GM12878 (cell line): ENCODE results near the gene PPP3CB. TPM values are rescaled to one million over a fixed set of nuclear protein-coding genes. Genes with fewer than 3 reads are reported as not detected.

Experiments used
- ATAC-seq: fragments of 200-7000 bp; cut with Tn5 transposase; 3 replicates; pipeline ENCODE4 v1.9.1; 2020; ENCODE audit warnings: mild to moderate bottlenecking, moderate library complexity
- BruUV-seq: library from RNA; stranded (reverse); fragments of 400-500 nt; replicated peaks from 2 replicates; lab custom pipeline; 2021; lab: Mats Ljungman, UMichigan
- CTCF ChIA-PET: fragments of 300-600 bp; sonication (Branson Sonifier 250); formaldehyde crosslinking; extraction: SDS; loops from one replicate; lab custom pipeline; 2021; ENCODE audit warnings: inconsistent platforms; lab: Yijun Ruan, JAX
- POLR2A ChIA-PET: fragments of 350-600 bp; formaldehyde crosslinking; extraction: SDS; loops from one replicate; lab custom pipeline; 2021; ENCODE audit warnings: inconsistent platforms; lab: Charles Lee
- RAD21 ChIA-PET: fragments of 300-600 bp; sonication (Branson Sonifier 250); formaldehyde crosslinking; loops from one replicate; lab custom pipeline; 2023; ENCODE audit warnings: antibody characterized with exemption; ENCODE audit not compliant: unreplicated experiment; lab: Charles Lee
- SMC1A ChIA-PET: fragments of 300-600 bp; sonication (Branson Sonifier 250); formaldehyde crosslinking; loops from one replicate; lab custom pipeline; 2023; ENCODE audit not compliant: unreplicated experiment, uncharacterized antibody; lab: Charles Lee
- DNase-seq: peaks from one replicate; pipeline ENCODE4 v3.0.0-alpha.2; 2011; ENCODE audit warnings: low read depth, low spot score
- FAIRE-seq: peaks from 3 replicates; lab custom pipeline; 2011; peaks lifted over from hg19 to GRCh38; lab: Jason Lieb, UNC
- H2AFZ ChIP-seq: 2 replicates; pipeline ENCODE4 v1.6.0; 2011; ENCODE audit warnings: low read depth, low read length, control low read depth; ENCODE audit not compliant: control insufficient read depth
- H3K27ac ChIP-seq: 2 replicates; pipeline ENCODE4 v1.5.1; 2011; ENCODE audit warnings: control low read depth; ENCODE audit not compliant: control insufficient read depth, insufficient read depth
- H3K27me3 ChIP-seq, 2 experiments: replicated peaks in 1 of 2; 2 replicates each; pipeline versions ENCODE4 v1.6.0 to v1.6.1; 2011; ENCODE audit warnings: low read length in 1 of 2; ENCODE audit not compliant: control insufficient read depth in 2 of 2, insufficient read depth in 2 of 2
- H3K36me3 ChIP-seq, 2 experiments: 2 replicates each; pipeline ENCODE4 v1.5.1; 2011; ENCODE audit warnings: low read length in 1 of 2; ENCODE audit not compliant: control insufficient read depth in 2 of 2, insufficient read depth in 2 of 2
- H3K4me1 ChIP-seq: 2 replicates; pipeline ENCODE4 v1.6.1; 2011; ENCODE audit warnings: mild to moderate bottlenecking, low read length, moderate library complexity, mixed read lengths; ENCODE audit not compliant: control insufficient read depth, insufficient read depth
- H3K4me2 ChIP-seq: 2 replicates; pipeline ENCODE4 v1.6.0; 2011; ENCODE audit warnings: control low read depth; ENCODE audit not compliant: control insufficient read depth, insufficient read depth
- H3K4me3 ChIP-seq: fragments of 200-600 bp; sonication (generic); 2 replicates; pipeline ENCODE4 v1.5.1; 2016
- H3K79me2 ChIP-seq: 2 replicates; pipeline ENCODE4 v1.6.0; 2011; ENCODE audit warnings: low read length; ENCODE audit not compliant: control insufficient read depth, insufficient read depth
- H3K9ac ChIP-seq: 2 replicates; pipeline ENCODE4 v1.8.0; 2011; ENCODE audit warnings: low read length, control low read depth, mixed read lengths; ENCODE audit not compliant: control insufficient read depth, insufficient read depth
- H3K9me3 ChIP-seq: replicated peaks from 3 replicates; pipeline ENCODE4 v1.5.1; 2011; ENCODE audit warnings: mild to moderate bottlenecking, low read length; ENCODE audit not compliant: control insufficient read depth, insufficient read depth
- H4K20me1 ChIP-seq: 2 replicates; pipeline ENCODE4 v1.6.0; 2011; ENCODE audit not compliant: control insufficient read depth, insufficient read depth
- CHD2 ChIP-seq: IDR thresholded peaks from 2 replicates; pipeline ENCODE4 v1.6.1; 2011; ENCODE audit warnings: low read depth, low read length, improper control_type of control experiment, borderline replicate concordance
- EGR1 ChIP-seq, 2 experiments: IDR thresholded peaks; 1 replicate in 1 of 2; 2 replicates in 1 of 2; pipeline ENCODE4 v1.6.1; 2011 to 2012; ENCODE audit warnings: low read depth in 2 of 2, low read length in 2 of 2, borderline replicate concordance in 1 of 2, mild to moderate bottlenecking in 1 of 2, moderate library complexity in 1 of 2
- EP300 ChIP-seq, 2 experiments: fragments of 150-350 bp in 1 of 2; IDR thresholded peaks; 2 replicates each; pipeline ENCODE4 v1.6.1; 2011 to 2012; ENCODE audit warnings: low read depth in 2 of 2, low read length in 2 of 2, borderline replicate concordance in 1 of 2, improper control_type of control experiment in 1 of 2, inconsistent platforms in 1 of 2; ENCODE audit not compliant: control insufficient read depth in 1 of 2
- POLR2AphosphoS5 ChIP-seq: IDR thresholded peaks from 2 replicates; pipeline ENCODE4 v1.6.1; 2011; ENCODE audit warnings: mild to moderate bottlenecking, low read length, inconsistent platforms
- RB1 ChIP-seq: fragments of 450-650 bp; formaldehyde crosslinking; IDR thresholded peaks from 2 replicates; pipeline ENCODE4 v1.6.1; 2017; ENCODE audit warnings: mild to moderate bottlenecking, borderline replicate concordance
- SMAD1 ChIP-seq: fragments of 450-650 bp; IDR thresholded peaks from 2 replicates; pipeline ENCODE4 v1.6.1; 2018; ENCODE audit warnings: mild to moderate bottlenecking, low read depth; ENCODE audit not compliant: partially characterized antibody
- SREBF1 ChIP-seq: IDR thresholded peaks from 2 replicates; pipeline ENCODE4 v1.6.1; 2012; ENCODE audit warnings: mild to moderate bottlenecking, low read length
- YY1 ChIP-seq: IDR thresholded peaks from 2 replicates; pipeline ENCODE4 v1.6.1; 2011; ENCODE audit warnings: low read depth, mild to moderate bottlenecking, low read length
- ZBTB4 ChIP-seq: fragments of 450-650 bp; formaldehyde crosslinking; IDR thresholded peaks from 2 replicates; pipeline ENCODE4 v1.4.0; 2022; ENCODE audit warnings: mild to moderate bottlenecking, moderate library complexity
- ZNF592 ChIP-seq: fragments of 450-650 bp; IDR thresholded peaks from 2 replicates; pipeline ENCODE4 v1.6.1; 2017; ENCODE audit warnings: mild to moderate bottlenecking, moderate library complexity
- ZZZ3 ChIP-seq: IDR thresholded peaks from 2 replicates; pipeline ENCODE4 v1.6.1; 2011; ENCODE audit warnings: low read depth; ENCODE audit not compliant: control insufficient read depth, insufficient read length
- WGBS: methylation state at CpG from one replicate; pipeline ENCODE4 v1.1.6; 2016; ENCODE audit warnings: low lambda C conversion rate; ENCODE audit not compliant: insufficient replicate concordance, insufficient coverage; ENCODE audit errors: missing lambda C conversion rate; 5-methylcytosine and 5-hydroxymethylcytosine counted together
- in situ Hi-C: fragments of 300-500 bp; cut with MboI; formaldehyde crosslinking; loops from 9 replicates; pipeline ENCODE4 v1.14.3; 2018; ENCODE audit warnings: mixed read lengths
- intact Hi-C: fragments of 100-400 bp; cut with micrococcal nuclease; formaldehyde crosslinking; loops from one replicate; pipeline ENCODE4 v1.14.2; 2022; ENCODE audit not compliant: unreplicated experiment
- polyA plus RNA-seq, 11 experiments: library from polyadenylated mRNA; depleted of rRNA in 4 of 11; unstranded in 6 of 11; stranded (reverse) in 5 of 11; fragments of >200 nt; fragmentation: Nextera tagmentation in 4 of 11; fragmentation: Illumina TruSeq in 1 of 11; extraction: Ambion mirVana in 4 of 11; extraction: Trizol in 1 of 11; gene quantifications; 1 replicate in 1 of 11; 2 replicates in 10 of 11; pipeline versions ENCODE4 v1.2.1 to v1.2.3, GENCODE V29; 2011 to 2016; ENCODE audit warnings: inconsistent platforms in 2 of 11, missing spikeins in 2 of 11, low read depth in 1 of 11
- total RNA-seq, 4 experiments: library from RNA; depleted of rRNA in 3 of 4; stranded (reverse); fragments of >200 nt in 3 of 4; fragmentation: Illumina TruSeq in 1 of 4; extraction: Trizol in 1 of 4; gene quantifications; 2 replicates each; pipeline versions ENCODE4 v1.2.1 to v1.2.3, GENCODE V29; 2013 to 2021

The PPP3CB gene
- total and polyA plus RNA-seq, 10 of the 15 experiments (the other 5 are each of a cell fraction or from before 2014, with no cell fraction given): 11.4 to 46.4 (median 19.3) TPM

GRCh38 chr10:73512207-73512743 lies 16.5 kb upstream of the PPP3CB start:
- Histone ChIP-seq H3K27ac (no peak overlapping the region), H3K36me3 (no peaks in the 10 kb centered on the region), H3K4me1 (no peaks in the 10 kb centered on the region), H2AFZ (no peak overlapping the region), H4K20me1 (no peaks in the 10 kb centered on the region), H3K9me3 (no peaks in the 10 kb centered on the region), H3K9ac (no peak overlapping the region), H3K79me2 (no peaks in the 10 kb centered on the region), H3K27me3 (no peaks in the 10 kb centered on the region), H3K4me2 (no peak overlapping the region), H3K4me3 (no peak overlapping the region)
- ATAC-seq: no peak
- 98% methylated on average over 4 of the region's 4 CpGs for WGBS
- ChIA-PET SMC1A (interaction anchor here (0.7 kb wide), 1 partner anchor 17 kb away, joined by 3 read pairs; no protein-coding TSS in a partner anchor), RAD21 (no interaction called here), POLR2A (no interaction called here), CTCF (interaction anchor here (1.5 kb wide), 1 partner anchor 17 kb away, joined by 4 read pairs; no protein-coding TSS in a partner anchor)
- DNase-seq: no peak
- in situ Hi-C loops: no loop called here
- BruUV-seq: no TSS peak
- intact Hi-C loops: no loop called here
- TF ChIP-seq SREBF1: no peak
- no peak for TF ChIP-seq ZZZ3
- no peak for TF ChIP-seq EP300 (IDR thresholded peaks at IDR 0.05; ENCODE audit: borderline replicate concordance in 1 of 2, control insufficient read depth in 1 of 2, low read depth in 2 of 2, low read length in 2 of 2)
- no peak for TF ChIP-seq POLR2AphosphoS5
- no peak for TF ChIP-seq ZBTB4 (CRISPR knock-in tag)
- TF ChIP-seq RB1: no peak
- no peak for TF ChIP-seq SMAD1
- no peak for TF ChIP-seq YY1
- no peak for TF ChIP-seq EGR1 (IDR thresholded peaks at IDR 0.05; ENCODE audit: borderline replicate concordance in 1 of 2, low read depth in 2 of 2, low read length in 2 of 2)
- no peak for TF ChIP-seq ZNF592
- no peak for TF ChIP-seq CHD2
- FAIRE-seq: no peak
